CD8-positive, alpha-beta memory T cell (primary cell): Measurements from ENCODE around the gene RASSF5. TPM values are rescaled to one million over a fixed set of nuclear protein-coding genes. Genes with fewer than 3 reads are reported as not detected.

Experiments used
- CTCF ChIA-PET: fragments of 350-600 bp; sonication (Branson Sonifier 250); formaldehyde crosslinking; loops from one replicate; lab custom pipeline; 2021; ENCODE audit warnings: antibody characterized with exemption; lab: Charles Lee
- POLR2A ChIA-PET: fragments of 350-600 bp; sonication (Branson Sonifier 250); formaldehyde crosslinking; loops from one replicate; lab custom pipeline; 2021; ENCODE audit warnings: antibody characterized with exemption; lab: Charles Lee
- DNase-seq, 5 donors: peaks; one replicate each; pipeline versions ENCODE4 v3.0.0 to v3.0.0-alpha.2; 2020 to 2022; ENCODE audit warnings: mixed read lengths in 1 of 5
- H3K27ac ChIP-seq: one replicate; pipeline ENCODE4 v1.7.0; 2013; ENCODE audit warnings: low read depth, mild to moderate bottlenecking, low read length, moderate library complexity
- H3K27me3 ChIP-seq: 2 replicates; pipeline ENCODE4 v1.7.0; 2013; ENCODE audit warnings: low read length, mild to moderate bottlenecking; ENCODE audit not compliant: insufficient read depth, poor library complexity, severe bottlenecking
- H3K36me3 ChIP-seq: 2 replicates; pipeline ENCODE4 v1.7.0; 2013; ENCODE audit warnings: mild to moderate bottlenecking, low read length, moderate library complexity; ENCODE audit not compliant: insufficient read depth
- H3K4me1 ChIP-seq: 2 replicates; pipeline ENCODE4 v1.7.0; 2013; ENCODE audit warnings: mild to moderate bottlenecking, low read length, moderate library complexity; ENCODE audit not compliant: insufficient read depth
- H3K4me3 ChIP-seq: 2 replicates; pipeline ENCODE4 v1.7.0; 2013; ENCODE audit warnings: mild to moderate bottlenecking, low read length
- H3K9me3 ChIP-seq: 2 replicates; pipeline ENCODE4 v1.7.0; 2013; ENCODE audit warnings: mild to moderate bottlenecking, low read length
- H3K27ac Mint-ChIP-seq, 8 donors: one replicate each; pipeline ENCODE4 v1.8.0; 2020 to 2021; ENCODE audit warnings: mixed read lengths in 8 of 8, mild to moderate bottlenecking in 6 of 8, inconsistent platforms in 3 of 8, moderate library complexity in 3 of 8
- H3K27me3 Mint-ChIP-seq, 2 donors: one replicate each; pipeline ENCODE4 v1.8.0; 2020 to 2021; ENCODE audit warnings: mixed read lengths in 2 of 2, mild to moderate bottlenecking in 1 of 2, moderate library complexity in 1 of 2
- H3K36me3 Mint-ChIP-seq, 3 donors: one replicate each; pipeline ENCODE4 v1.8.0; 2020 to 2021; ENCODE audit warnings: mixed read lengths in 3 of 3, inconsistent platforms in 1 of 3, mild to moderate bottlenecking in 1 of 3
- H3K4me1 Mint-ChIP-seq, 3 donors: one replicate each; pipeline ENCODE4 v1.8.0; 2020 to 2021; ENCODE audit warnings: mixed read lengths in 3 of 3, inconsistent platforms in 1 of 3, mild to moderate bottlenecking in 1 of 3
- H3K4me3 Mint-ChIP-seq, 7 donors: one replicate each; pipeline ENCODE4 v1.8.0; 2020 to 2021; ENCODE audit warnings: mixed read lengths in 7 of 7, mild to moderate bottlenecking in 6 of 7, moderate library complexity in 4 of 7, inconsistent platforms in 2 of 7
- H3K9me3 Mint-ChIP-seq, 5 donors: one replicate each; pipeline ENCODE4 v1.8.0; 2020 to 2022; ENCODE audit warnings: mixed read lengths in 5 of 5, mild to moderate bottlenecking in 3 of 5, moderate library complexity in 2 of 5, inconsistent platforms in 1 of 5
- polyA plus RNA-seq: library from polyadenylated mRNA; unstranded; fragments of 300-500 nt; fragmentation: Illumina TruSeq; gene quantifications from one replicate; pipeline ENCODE4 v1.2.3, GENCODE V29; 2021
- total RNA-seq, 2 experiments: library from RNA; stranded (reverse); gene quantifications; one replicate each; pipeline ENCODE4 v1.2.3, GENCODE V29; 2021

The RASSF5 gene
- total and polyA plus RNA-seq, 3 experiments from 2014 or later, result 163 to 329 (median 165) TPM

- Histone ChIP-seq H3K27me3 (no peaks in the 10 kb centered on the region), H3K4me3 (no peak overlapping the region), H3K9me3 (no peaks in the 10 kb centered on the region), H3K4me1 (no peaks in the 10 kb centered on the region), H3K27ac (no peak overlapping the region), H3K36me3 (peaks cover 48% of the 10 kb centered on the region)
- no peaks in the 10 kb centered on the region for H3K9me3 Mint-ChIP-seq
- H3K27ac Mint-ChIP-seq, result peak overlapping the region in 1 of 8 donors; percentile 36
- H3K36me3 Mint-ChIP-seq, result peaks cover 0 to 79% (median 3%) of the 10 kb centered on the region in 3 donors
- DNase-seq, result no peak
- no peaks in the 10 kb centered on the region for H3K4me1 Mint-ChIP-seq
- CTCF ChIA-PET, result interaction anchor here (1.0 kb wide), 2 partner anchors 23 to 60 kb away, joined by 3 to 4 read pairs; no protein-coding TSS in a partner anchor
- no peak overlapping the region for H3K4me3 Mint-ChIP-seq
- POLR2A ChIA-PET, result no interaction called here
- H3K27me3 Mint-ChIP-seq, result no peaks in the 10 kb centered on the region
Measured at GRCh38 chr1:206484901-206485300, 22.4 kb upstream of the RASSF5 start.

- ChIA-PET CTCF (interaction anchor here (1.0 to 4.6 kb wide), 2 partner anchors 9 to 93 kb away, joined by 3 to 27 read pairs; no protein-coding TSS in a partner anchor), POLR2A (no interaction called here)
- H3K4me3 ChIP-seq, result no peak overlapping the region
- H3K27me3 ChIP-seq, result no peaks in the 10 kb centered on the region
- H3K9me3 ChIP-seq, result no peaks in the 10 kb centered on the region
- no peak for DNase-seq
- H3K36me3 ChIP-seq, result peaks cover 65% of the 10 kb centered on the region
- no peak overlapping the region for H3K27ac ChIP-seq
- Mint-ChIP-seq H3K27ac (peak overlapping the region in 4 of 8 donors; percentile 17 to 42 (median 34)), H3K9me3 (no peaks in the 10 kb centered on the region), H3K36me3 (peaks cover 0 to 84% (median 10%) of the 10 kb centered on the region in 3 donors), H3K27me3 (no peaks in the 10 kb centered on the region), H3K4me3 (no peak overlapping the region), H3K4me1 (no peaks in the 10 kb centered on the region)
- H3K4me1 ChIP-seq, result no peaks in the 10 kb centered on the region
Measured at GRCh38 chr1:206486995-206487788, 20.1 kb upstream of the RASSF5 start.

- H3K4me3 Mint-ChIP-seq, result no peak overlapping the region
- H3K4me1 Mint-ChIP-seq, result no peaks in the 10 kb centered on the region
- POLR2A ChIA-PET, result no interaction called here
- Histone ChIP-seq H3K36me3 (peaks cover 71% of the 10 kb centered on the region), H3K9me3 (no peaks in the 10 kb centered on the region), H3K4me1 (no peaks in the 10 kb centered on the region), H3K27ac (no peak overlapping the region), H3K4me3 (no peak overlapping the region), H3K27me3 (no peaks in the 10 kb centered on the region)
- no peaks in the 10 kb centered on the region for H3K27me3 Mint-ChIP-seq
- DNase-seq, result no peak
- peak overlapping the region in 1 of 8 donors; percentile 24 for H3K27ac Mint-ChIP-seq
- no peaks in the 10 kb centered on the region for H3K9me3 Mint-ChIP-seq
- CTCF ChIA-PET, result interaction anchor here (1.0 to 4.6 kb wide), 2 partner anchors 10 to 92 kb away, joined by 3 to 27 read pairs; no protein-coding TSS in a partner anchor
- peaks cover 0 to 84% (median 14%) of the 10 kb centered on the region in 3 donors for H3K36me3 Mint-ChIP-seq
Measured at GRCh38 chr1:206487970-206488369, 19.4 kb upstream of the RASSF5 start.

- Mint-ChIP-seq H3K4me1 (no peaks in the 10 kb centered on the region), H3K36me3 (peaks cover 0 to 84% (median 16%) of the 10 kb centered on the region in 3 donors), H3K27me3 (no peaks in the 10 kb centered on the region), H3K9me3 (no peaks in the 10 kb centered on the region), H3K4me3 (no peak overlapping the region), H3K27ac (peak overlapping the region in 2 of 8 donors; percentile 58 to 63)
- ChIA-PET POLR2A (no interaction called here), CTCF (interaction anchor here (1.0 to 4.6 kb wide), 2 partner anchors 10 to 91 kb away, joined by 3 to 27 read pairs; no protein-coding TSS in a partner anchor)
- Histone ChIP-seq H3K27me3 (no peaks in the 10 kb centered on the region), H3K27ac (no peak overlapping the region), H3K4me1 (no peaks in the 10 kb centered on the region), H3K4me3 (no peak overlapping the region), H3K9me3 (no peaks in the 10 kb centered on the region), H3K36me3 (peaks cover 72% of the 10 kb centered on the region)
- no peak for DNase-seq
Measured at GRCh38 chr1:206488466-206488865, 18.9 kb upstream of the RASSF5 start.

GRCh38 chr1:206489980-206490770 is 17.2 kb upstream of the RASSF5 start:
- Histone ChIP-seq H3K27me3 (no peaks in the 10 kb centered on the region), H3K9me3 (no peaks in the 10 kb centered on the region), H3K27ac (peak overlapping the region; percentile 27), H3K4me3 (no peak overlapping the region), H3K4me1 (no peaks in the 10 kb centered on the region), H3K36me3 (peaks cover 80% of the 10 kb centered on the region)
- POLR2A ChIA-PET, result no interaction called here
- CTCF ChIA-PET, result interaction anchor here (0.7 to 4.6 kb wide), 16 partner anchors 9 to 449 kb away, joined by 3 to 28 read pairs (median 4); partner anchors contain the start of genes DYRK3 and IKBKE
- Mint-ChIP-seq H3K9me3 (no peaks in the 10 kb centered on the region), H3K27ac (peak overlapping the region in 3 of 8 donors; percentile 23 to 60 (median 51)), H3K27me3 (no peaks in the 10 kb centered on the region), H3K36me3 (peaks cover 0 to 86% (median 14%) of the 10 kb centered on the region in 3 donors), H3K4me1 (no peaks in the 10 kb centered on the region), H3K4me3 (no peak overlapping the region)
- peak; percentile 45 to 71 (median 51) for DNase-seq

GRCh38 chr1:206490771-206491405 is 16.4 kb upstream of the RASSF5 start:
- peak in 1 of 5 donors; percentile 14 for DNase-seq
- POLR2A ChIA-PET, result no interaction called here
- H3K36me3 Mint-ChIP-seq, result peaks cover 0 to 86% (median 14%) of the 10 kb centered on the region in 3 donors
- Histone ChIP-seq H3K4me3 (no peak overlapping the region), H3K36me3 (peaks cover 74% of the 10 kb centered on the region), H3K27me3 (no peaks in the 10 kb centered on the region), H3K4me1 (no peaks in the 10 kb centered on the region), H3K9me3 (no peaks in the 10 kb centered on the region), H3K27ac (peak overlapping the region; percentile 27)
- H3K4me3 Mint-ChIP-seq, result no peak overlapping the region
- CTCF ChIA-PET, result interaction anchor here (0.7 to 4.6 kb wide), 17 partner anchors 9 to 448 kb away, joined by 3 to 28 read pairs (median 4); partner anchors contain the start of genes DYRK3 and IKBKE
- peak overlapping the region in 4 of 8 donors; percentile 22 to 60 (median 46) for H3K27ac Mint-ChIP-seq
- H3K27me3 Mint-ChIP-seq, result no peaks in the 10 kb centered on the region
- no peaks in the 10 kb centered on the region for H3K4me1 Mint-ChIP-seq
- no peaks in the 10 kb centered on the region for H3K9me3 Mint-ChIP-seq

GRCh38 chr1:206491616-206492015 is 15.7 kb upstream of the RASSF5 start:
- POLR2A ChIA-PET, result interaction anchor here (0.5 kb wide), 1 partner anchor 44 kb away, joined by 3 read pairs; no protein-coding TSS in a partner anchor
- Mint-ChIP-seq H3K4me3 (no peak overlapping the region), H3K36me3 (peaks cover 0 to 91% (median 14%) of the 10 kb centered on the region in 3 donors), H3K27me3 (no peaks in the 10 kb centered on the region), H3K9me3 (no peaks in the 10 kb centered on the region), H3K4me1 (peaks cover 0 to 3% (median 0%) of the 10 kb centered on the region in 3 donors), H3K27ac (peak overlapping the region in 1 of 8 donors; percentile 22)
- H3K9me3 ChIP-seq, result no peaks in the 10 kb centered on the region
- CTCF ChIA-PET, result interaction anchor here (1.4 to 4.6 kb wide), 4 partner anchors 13 to 171 kb away, joined by 3 to 28 read pairs (median 23); partner anchors contain the start of gene IKBKE
- no peaks in the 10 kb centered on the region for H3K27me3 ChIP-seq
- no peak overlapping the region for H3K27ac ChIP-seq
- H3K36me3 ChIP-seq, result peaks cover 71% of the 10 kb centered on the region
- no peak for DNase-seq
- no peak overlapping the region for H3K4me3 ChIP-seq
- H3K4me1 ChIP-seq, result no peaks in the 10 kb centered on the region
